Ishikawa (cell line): ENCODE results near the gene PELI2.

Experiments used
- CEBPB ChIP-seq: IDR thresholded peaks from 2 replicates; pipeline ENCODE4 v1.6.1; 2012
- CREB1 ChIP-seq: IDR thresholded peaks from 2 replicates; pipeline ENCODE4 v1.6.1; 2012; ENCODE audit warnings: low read depth
- EP300 ChIP-seq: IDR thresholded peaks from 2 replicates; pipeline ENCODE4 v1.6.1; 2012; ENCODE audit warnings: borderline replicate concordance
- MAX ChIP-seq: IDR thresholded peaks from 2 replicates; pipeline ENCODE4 v1.6.1; 2012
- NFIC ChIP-seq: IDR thresholded peaks from 2 replicates; pipeline ENCODE4 v1.6.1; 2012
- RAD21 ChIP-seq: IDR thresholded peaks from 2 replicates; pipeline ENCODE4 v1.6.1; 2012; ENCODE audit warnings: low read depth
- REST ChIP-seq: IDR thresholded peaks from 2 replicates; pipeline ENCODE4 v1.6.1; 2012; ENCODE audit warnings: low read depth, mild to moderate bottlenecking
- TAF1 ChIP-seq: IDR thresholded peaks from 2 replicates; pipeline ENCODE4 v1.6.1; 2012; ENCODE audit warnings: low read depth, mild to moderate bottlenecking
- TCF12 ChIP-seq: IDR thresholded peaks from 2 replicates; pipeline ENCODE4 v1.6.1; 2012; ENCODE audit warnings: low read depth
- TEAD4 ChIP-seq: IDR thresholded peaks from 2 replicates; pipeline ENCODE4 v1.6.1; 2012
- USF1 ChIP-seq: IDR thresholded peaks from 2 replicates; pipeline ENCODE4 v1.6.1; 2012
- YY1 ChIP-seq: IDR thresholded peaks from 2 replicates; pipeline ENCODE4 v1.6.1; 2012; ENCODE audit warnings: low read depth

GRCh38 chr14:56328021-56328420 is 209.8 kb downstream of the PELI2 start:
- TF ChIP-seq USF1 = no peak
- TF ChIP-seq YY1 = no peak
- no peak for TF ChIP-seq CREB1
- no peak for TF ChIP-seq TAF1
- TF ChIP-seq REST = no peak
- no peak for TF ChIP-seq EP300
- no peak for TF ChIP-seq RAD21
- no peak for TF ChIP-seq TCF12
- TF ChIP-seq NFIC = no peak
- no peak for TF ChIP-seq CEBPB
- TF ChIP-seq MAX = no peak
- no peak for TF ChIP-seq TEAD4
